C4-2B (cell line): Measurements from ENCODE around the gene DLX1.

Experiments
- H3K27ac ChIP-seq: fragments of 450-650 bp; 2 replicates; pipeline ENCODE4 v1.5.1; 2017
- ZFX ChIP-seq: fragments of 450-650 bp; IDR thresholded peaks from 2 replicates; pipeline ENCODE4 v1.6.1; 2017
- TF ChIP-seq, protein P1 (sequence below): fragments of 450-650 bp; conservative IDR thresholded peaks from 2 replicates; pipeline ENCODE4 v1.5.1; 2017; ENCODE audit warnings: mild to moderate bottlenecking

DLX1 gene

DNA sequence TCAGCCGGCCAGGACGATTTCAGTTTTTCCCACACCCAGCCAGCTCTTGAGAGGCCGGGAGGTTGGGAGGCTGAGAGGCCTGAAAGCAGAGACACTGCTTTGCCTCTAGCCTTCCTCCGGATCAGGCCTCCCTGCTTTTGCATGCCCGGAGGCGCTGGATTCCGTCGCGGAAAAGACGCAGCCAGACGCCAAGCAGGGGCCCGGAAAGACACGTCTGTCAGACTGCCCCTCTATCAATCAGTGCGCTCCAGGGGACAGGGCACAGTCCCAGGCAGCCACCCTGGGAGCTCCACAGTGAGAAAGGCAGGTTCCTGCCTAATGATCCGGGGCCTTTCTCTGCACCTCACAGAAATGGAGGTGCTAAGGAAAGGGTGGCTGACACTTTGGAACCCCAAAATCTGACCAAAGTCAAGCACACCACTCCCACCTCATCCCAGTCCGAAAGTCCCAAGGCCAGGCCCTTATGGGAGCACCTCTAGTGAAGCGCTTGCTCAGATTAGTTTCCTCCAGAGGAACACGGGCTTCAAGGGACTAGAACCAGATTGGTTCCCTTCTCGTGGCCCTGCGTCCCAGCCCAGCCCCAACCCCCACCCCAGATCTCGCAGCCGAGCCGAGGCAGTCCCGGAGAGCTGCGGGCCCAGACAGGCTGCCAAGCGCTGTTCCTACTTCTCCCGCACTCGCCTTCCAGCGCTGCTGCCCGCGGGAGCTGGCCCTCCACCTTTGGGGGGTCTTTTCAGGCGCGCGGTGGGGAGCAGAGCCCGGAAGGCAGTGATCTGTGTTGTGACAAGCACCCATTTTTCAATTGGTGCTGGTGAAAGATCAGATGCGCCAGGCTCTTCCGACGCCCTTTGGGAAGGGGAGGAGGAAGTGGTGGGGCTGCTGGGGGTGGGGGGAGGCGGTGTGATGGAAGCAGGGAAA lies 5.0 kb downstream of the DLX1 start:
- H3K27ac ChIP-seq = peak overlapping the region; percentile 75
- TF ChIP-seq, protein P1, sequence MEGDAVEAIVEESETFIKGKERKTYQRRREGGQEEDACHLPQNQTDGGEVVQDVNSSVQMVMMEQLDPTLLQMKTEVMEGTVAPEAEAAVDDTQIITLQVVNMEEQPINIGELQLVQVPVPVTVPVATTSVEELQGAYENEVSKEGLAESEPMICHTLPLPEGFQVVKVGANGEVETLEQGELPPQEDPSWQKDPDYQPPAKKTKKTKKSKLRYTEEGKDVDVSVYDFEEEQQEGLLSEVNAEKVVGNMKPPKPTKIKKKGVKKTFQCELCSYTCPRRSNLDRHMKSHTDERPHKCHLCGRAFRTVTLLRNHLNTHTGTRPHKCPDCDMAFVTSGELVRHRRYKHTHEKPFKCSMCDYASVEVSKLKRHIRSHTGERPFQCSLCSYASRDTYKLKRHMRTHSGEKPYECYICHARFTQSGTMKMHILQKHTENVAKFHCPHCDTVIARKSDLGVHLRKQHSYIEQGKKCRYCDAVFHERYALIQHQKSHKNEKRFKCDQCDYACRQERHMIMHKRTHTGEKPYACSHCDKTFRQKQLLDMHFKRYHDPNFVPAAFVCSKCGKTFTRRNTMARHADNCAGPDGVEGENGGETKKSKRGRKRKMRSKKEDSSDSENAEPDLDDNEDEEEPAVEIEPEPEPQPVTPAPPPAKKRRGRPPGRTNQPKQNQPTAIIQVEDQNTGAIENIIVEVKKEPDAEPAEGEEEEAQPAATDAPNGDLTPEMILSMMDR = no peak
- TF ChIP-seq ZFX = no peak

DNA sequence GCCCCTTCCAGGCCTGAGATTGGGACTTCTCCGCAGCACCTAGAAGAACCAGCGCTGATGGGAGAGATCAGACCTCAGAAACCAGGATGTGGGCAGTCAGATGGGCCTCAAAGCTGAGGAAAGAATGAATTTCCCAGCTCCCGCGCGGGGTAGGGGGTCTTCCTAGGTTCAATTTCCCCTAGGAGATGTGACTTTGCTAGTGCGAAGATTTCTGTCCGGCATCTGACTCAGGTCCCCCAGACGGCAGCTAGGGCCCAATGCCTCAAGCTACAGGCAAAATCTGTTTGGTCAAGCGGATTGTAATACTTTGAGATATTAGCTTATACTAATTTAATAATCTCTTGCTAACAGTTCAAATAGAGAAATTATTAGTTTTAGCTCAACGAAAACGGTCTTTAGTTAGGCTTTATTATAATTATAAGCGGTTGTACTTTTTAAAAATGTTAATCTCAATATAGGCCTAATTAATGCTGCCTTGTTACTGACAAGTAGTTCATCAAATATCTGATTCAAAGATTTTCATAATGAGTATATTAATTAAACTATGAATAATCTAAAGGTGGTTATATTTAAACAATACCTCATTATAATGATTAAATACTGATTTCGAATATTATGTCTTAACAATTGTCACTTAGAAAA lies 5.8 kb downstream of the DLX1 start:
- TF ChIP-seq, protein P1 = no peak
- no peak for TF ChIP-seq ZFX
- H3K27ac ChIP-seq = no peak overlapping the region; the same call in 1 of the 2 replicates

DNA sequence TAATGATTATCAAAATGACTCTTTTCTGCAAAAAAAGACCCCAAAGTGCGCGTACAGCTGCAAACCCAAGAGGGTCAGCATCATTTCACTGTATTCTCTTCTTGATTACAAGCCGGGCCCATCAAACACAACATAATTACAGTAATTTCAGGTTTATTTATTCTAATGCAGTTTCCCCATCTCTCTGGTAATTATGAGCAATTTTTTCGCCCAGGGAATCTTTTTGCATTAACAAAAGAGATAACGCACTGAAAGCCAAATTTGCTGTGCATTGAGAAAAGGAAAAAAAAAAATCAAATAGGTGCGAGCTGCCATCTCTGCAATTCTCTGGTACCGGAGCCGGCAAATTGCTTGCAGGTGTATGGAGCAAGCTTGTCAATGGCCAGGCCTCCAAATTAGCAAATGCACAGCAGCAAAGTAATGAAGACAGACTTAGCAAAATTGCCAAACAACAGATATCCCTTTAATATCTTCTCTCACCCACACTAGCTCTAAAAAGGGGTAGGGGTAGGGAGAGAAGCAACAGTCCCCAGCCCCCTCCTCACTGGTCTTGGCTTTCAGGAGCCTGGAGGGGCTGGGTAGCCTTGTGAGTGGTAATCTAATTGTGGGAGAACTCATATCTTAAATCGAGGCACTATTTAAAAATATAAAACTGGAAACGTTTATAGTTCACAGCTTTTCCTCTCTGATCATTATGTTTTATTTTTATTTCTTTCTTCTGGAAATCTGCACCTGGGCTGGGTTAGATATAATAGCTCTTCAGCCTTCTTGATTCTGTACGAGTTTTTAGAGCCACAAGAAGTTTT lies 6.7 kb downstream of the DLX1 start:
- no peak overlapping the region for H3K27ac ChIP-seq
- TF ChIP-seq ZFX = no peak
- TF ChIP-seq, protein P1 = no peak

DNA sequence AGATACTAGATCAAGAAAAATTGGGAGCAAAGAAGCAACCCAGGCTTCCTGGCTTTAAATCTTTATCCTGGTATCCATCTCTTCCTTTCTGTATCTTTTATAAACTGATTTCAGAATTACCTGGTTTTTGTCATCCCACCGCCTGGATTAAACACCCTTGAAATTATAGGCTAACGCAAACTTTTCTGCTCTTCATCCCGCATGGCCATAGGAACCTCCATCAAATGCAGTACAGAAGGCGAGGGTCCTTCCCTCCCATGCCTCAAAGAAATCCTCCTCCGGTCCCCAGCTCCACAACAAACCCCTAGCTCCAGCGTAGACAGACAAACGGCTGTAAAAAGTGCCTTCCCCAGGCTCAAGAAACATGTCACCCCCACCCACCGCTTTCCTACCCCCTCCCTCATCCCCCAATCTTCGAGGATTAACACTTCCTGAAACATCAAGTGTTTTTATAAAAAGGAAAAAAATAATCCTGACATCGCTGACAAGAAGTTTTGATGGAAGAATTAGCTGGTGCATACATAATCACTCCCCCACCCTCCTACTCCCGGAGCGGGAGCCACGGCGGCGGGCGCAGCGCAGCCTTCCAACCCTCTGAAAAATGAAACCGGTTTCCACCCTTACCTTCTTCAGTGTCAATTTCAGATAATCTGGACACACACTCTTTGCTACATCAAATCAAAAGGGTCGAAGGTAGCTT lies 7.6 kb downstream of the DLX1 start:
- TF ChIP-seq ZFX = no peak
- TF ChIP-seq, protein P1 = no peak
- H3K27ac ChIP-seq = no peak overlapping the region

DNA sequence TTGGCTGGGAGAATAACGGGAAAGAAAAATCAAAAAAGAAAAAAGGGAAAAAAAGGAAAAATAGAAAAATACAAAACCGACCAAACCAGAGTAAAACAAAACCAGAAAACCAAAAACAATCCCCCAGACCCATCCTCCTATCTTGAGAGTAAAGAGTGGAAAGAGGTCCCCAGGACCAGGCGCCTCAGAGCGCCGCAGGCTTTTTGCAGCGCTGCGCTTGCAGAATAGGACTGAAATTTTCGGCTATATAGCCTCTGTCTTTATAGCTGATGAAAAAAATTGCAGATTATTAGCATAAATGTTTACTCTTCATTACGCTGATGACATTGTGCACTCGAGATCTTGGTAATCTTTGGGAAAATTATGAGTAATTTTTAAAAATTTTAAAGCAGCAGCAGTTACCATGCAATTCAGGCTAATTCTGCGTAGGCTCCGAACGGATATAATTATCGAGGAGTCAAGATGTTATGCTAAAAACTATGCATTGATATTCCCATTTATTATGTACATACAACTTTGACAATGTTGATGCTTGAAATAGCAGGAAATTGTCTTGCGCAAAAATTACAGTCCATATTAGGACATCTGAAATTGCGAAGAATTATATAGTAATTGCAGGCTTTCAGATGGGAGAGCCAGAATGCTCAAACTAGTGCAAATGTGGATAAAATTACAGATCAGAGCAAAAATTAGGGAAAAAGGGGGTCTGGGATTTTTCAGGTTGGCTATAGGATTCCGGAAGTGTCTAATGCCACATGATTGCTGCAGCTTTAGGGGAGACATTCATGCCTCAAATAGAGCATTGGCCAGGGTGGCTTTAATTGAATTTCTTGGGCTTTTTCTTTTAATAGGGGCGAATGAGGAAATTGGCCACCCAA lies 8.3 kb downstream of the DLX1 start:
- H3K27ac ChIP-seq = no peak overlapping the region
- TF ChIP-seq ZFX = no peak
- TF ChIP-seq, protein P1 = no peak
